HCT116 (cell line): ENCODE data around the gene PADI2.

Experiments
- CEBPB ChIP-seq: IDR thresholded peaks from 2 replicates; pipeline ENCODE4 v1.6.1; 2012; ENCODE audit warnings: low read depth
- CTCF ChIP-seq, 3 experiments: fragments of 200-600 bp in 1 of 3; sonication (generic) in 1 of 3; IDR thresholded peaks in 2 of 3; conservative IDR thresholded peaks in 1 of 3; 2 replicates each; pipeline ENCODE4 v1.5.1; 2012 to 2017; ENCODE audit warnings: low read depth in 2 of 3, low read length in 2 of 3, antibody characterized with exemption in 1 of 3, borderline replicate concordance in 1 of 3, control low read depth in 1 of 3, mild to moderate bottlenecking in 1 of 3, mixed read lengths in 1 of 3, mixed run types in 1 of 3, moderate library complexity in 1 of 3; ENCODE audit not compliant: insufficient read depth in 1 of 3
- EGR1 ChIP-seq: IDR thresholded peaks from 2 replicates; pipeline ENCODE4 v1.6.1; 2012; ENCODE audit warnings: low read depth
- EZH2 ChIP-seq: fragments of 200-600 bp; sonication (generic); IDR thresholded peaks from 2 replicates; pipeline ENCODE4 v1.6.1; 2017; ENCODE audit warnings: antibody characterized with exemption, mixed run types
- EZH2phosphoT487 ChIP-seq: fragments of 200-600 bp; IDR thresholded peaks from 2 replicates; pipeline ENCODE4 v1.6.1; 2018; ENCODE audit warnings: antibody characterized with exemption, borderline replicate concordance
- POLR2A ChIP-seq: IDR thresholded peaks from 2 replicates; pipeline ENCODE4 v1.7.0; 2011; ENCODE audit warnings: borderline replicate concordance; ENCODE audit not compliant: insufficient read depth, insufficient read length; ENCODE audit errors: extremely low read depth
- RAD21 ChIP-seq: IDR thresholded peaks from 2 replicates; pipeline ENCODE4 v1.6.1; 2012; ENCODE audit warnings: low read depth, mild to moderate bottlenecking
- REST ChIP-seq: IDR thresholded peaks from 2 replicates; pipeline ENCODE4 v1.6.1; 2012; ENCODE audit warnings: low read depth
- YY1 ChIP-seq: IDR thresholded peaks from 2 replicates; pipeline ENCODE4 v1.6.1; 2011; ENCODE audit warnings: low read length, low read depth, moderate library complexity, mild to moderate bottlenecking; ENCODE audit not compliant: insufficient replicate concordance; ENCODE audit errors: extremely low read depth
- ZFX ChIP-seq: fragments of 450-650 bp; IDR thresholded peaks from 2 replicates; pipeline ENCODE4 v1.6.1; 2017
- ZNF274 ChIP-seq: fragments of 200-500 bp; sonication (Bioruptor generic); IDR thresholded peaks from 2 replicates; pipeline ENCODE4 v1.6.1; 2014; ENCODE audit warnings: mild to moderate bottlenecking, low read depth, low read length, inconsistent platforms
- TF ChIP-seq, protein P1 (sequence below): IDR thresholded peaks from 2 replicates; pipeline ENCODE4 v1.6.1; 2012

DNA sequence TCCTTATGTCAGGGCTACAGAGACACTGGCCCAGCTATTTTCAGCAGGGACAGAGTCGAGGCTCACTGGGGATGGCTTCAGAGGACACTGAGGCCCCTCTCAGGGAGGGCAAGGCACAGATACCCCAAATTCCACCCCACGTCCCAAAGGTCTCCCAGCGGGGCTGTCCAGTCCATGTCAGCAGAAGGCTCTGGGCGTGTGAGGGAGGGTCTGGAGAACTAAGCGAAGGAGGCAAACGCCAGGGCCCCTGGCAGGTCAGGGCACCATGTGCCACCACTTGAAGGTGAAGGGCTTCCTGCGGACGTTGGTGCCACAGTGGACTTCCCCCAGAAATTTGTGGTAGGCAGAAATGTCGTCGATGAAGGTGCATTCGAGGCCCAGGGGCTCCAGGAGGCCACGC lies 50.5 kb downstream of the PADI2 start:
- no peak for TF ChIP-seq RAD21
- TF ChIP-seq EZH2: no peak
- no peak for TF ChIP-seq CEBPB
- TF ChIP-seq POLR2A: no peak
- no peak for TF ChIP-seq ZNF274
- no peak for TF ChIP-seq CTCF (IDR thresholded peaks at IDR 0.05 in 2 of 3, conservative IDR thresholded peaks at IDR 0.05 in 1 of 3; ENCODE audit: borderline replicate concordance in 1 of 3, insufficient read depth in 1 of 3, low read depth in 2 of 3, low read length in 2 of 3)
- TF ChIP-seq ZFX: no peak
- no peak for TF ChIP-seq EGR1
- TF ChIP-seq EZH2phosphoT487: no peak
- no peak for TF ChIP-seq REST
- no peak for TF ChIP-seq YY1
- TF ChIP-seq, protein P1, sequence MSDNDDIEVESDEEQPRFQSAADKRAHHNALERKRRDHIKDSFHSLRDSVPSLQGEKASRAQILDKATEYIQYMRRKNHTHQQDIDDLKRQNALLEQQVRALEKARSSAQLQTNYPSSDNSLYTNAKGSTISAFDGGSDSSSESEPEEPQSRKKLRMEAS: no peak
